CD14-positive monocyte (primary cell): Measurements from ENCODE around the gene INTS3. TPM values are rescaled to one million over a fixed set of nuclear protein-coding genes. Genes with fewer than 3 reads are reported as not detected.
"Not testable (repeated sequence)": the region's sequence is repeated elsewhere in the genome, so short reads cannot be mapped to it uniquely, and the experiment has no call there.

Experiments
- DNase-seq, 3 donors: peaks; one replicate each; pipeline ENCODE4 v3.0.0-alpha.2; 2011 to 2022
- H2AFZ ChIP-seq: 2 replicates; pipeline ENCODE4 v1.6.0; 2012; ENCODE audit warnings: mild to moderate bottlenecking, low read depth, low read length, inconsistent platforms; ENCODE audit not compliant: insufficient read depth, poor library complexity, severe bottlenecking
- H3K27ac ChIP-seq, 2 donors: 1 replicate in 1 of 2; 2 replicates in 1 of 2; pipeline ENCODE4 v1.5.1; 2012 to 2013; ENCODE audit warnings: low read length in 2 of 2, control low read depth in 1 of 2, inconsistent platforms in 1 of 2, low read depth in 1 of 2, mild to moderate bottlenecking in 1 of 2
- H3K27me3 ChIP-seq, 2 donors: one replicate each; pipeline versions ENCODE4 v1.6.0 to v1.6.1; 2011 to 2013; ENCODE audit warnings: low read length in 2 of 2; ENCODE audit not compliant: control insufficient read depth in 2 of 2, insufficient read depth in 2 of 2
- H3K36me3 ChIP-seq, 2 donors: replicated peaks in 1 of 2; 1 replicate in 1 of 2; 2 replicates in 1 of 2; pipeline versions ENCODE4 v1.5.1 to v1.6.1; 2012 to 2013; ENCODE audit warnings: low read length in 2 of 2, control low read depth in 1 of 2, inconsistent platforms in 1 of 2, mild to moderate bottlenecking in 1 of 2; ENCODE audit not compliant: insufficient read depth in 2 of 2, control insufficient read depth in 1 of 2
- H3K4me1 ChIP-seq, 2 donors: 1 replicate in 1 of 2; 2 replicates in 1 of 2; pipeline versions ENCODE4 v1.5.1 to v1.6.1; 2012 to 2013; ENCODE audit warnings: low read length in 2 of 2, control low read depth in 1 of 2, inconsistent platforms in 1 of 2, mild to moderate bottlenecking in 1 of 2, moderate library complexity in 1 of 2; ENCODE audit not compliant: insufficient read depth in 2 of 2, control insufficient read depth in 1 of 2
- H3K4me2 ChIP-seq: replicated peaks from 2 replicates; pipeline ENCODE3; 2012; ENCODE audit warnings: low read length, moderate library complexity, mild to moderate bottlenecking; ENCODE audit not compliant: poor library complexity, severe bottlenecking; ENCODE audit errors: extremely low read depth
- H3K4me3 ChIP-seq, 3 experiments: fragments of 200-600 bp in 1 of 3; sonication (generic) in 1 of 3; replicated peaks in 1 of 3; 1 replicate in 2 of 3; 2 replicates in 1 of 3; pipeline ENCODE4 v1.5.1; 2011 to 2013; ENCODE audit warnings: low read length in 3 of 3, mild to moderate bottlenecking in 3 of 3, control low read depth in 2 of 3, low read depth in 2 of 3, inconsistent platforms in 1 of 3, moderate library complexity in 1 of 3
- H3K79me2 ChIP-seq: 2 replicates; pipeline ENCODE4 v1.6.0; 2012; ENCODE audit warnings: mild to moderate bottlenecking, control low read depth, inconsistent platforms, low read length, moderate library complexity; ENCODE audit not compliant: insufficient read depth
- H3K9ac ChIP-seq: 2 replicates; pipeline ENCODE4 v1.6.0; 2017; ENCODE audit warnings: low read length, mild to moderate bottlenecking; ENCODE audit not compliant: insufficient read depth, poor library complexity, severe bottlenecking
- H3K9me3 ChIP-seq, 2 donors: replicated peaks in 1 of 2; 1 replicate in 1 of 2; 2 replicates in 1 of 2; pipeline versions ENCODE4 v1.5.1 to v1.6.1; 2012 to 2013; ENCODE audit warnings: low read length in 2 of 2, control low read depth in 1 of 2; ENCODE audit not compliant: control insufficient read depth in 1 of 2, insufficient read depth in 1 of 2
- H4K20me1 ChIP-seq: 2 replicates; pipeline ENCODE4 v1.6.0; 2012; ENCODE audit warnings: mild to moderate bottlenecking, low read length, control low read depth, moderate library complexity; ENCODE audit not compliant: insufficient read depth
- H3K27ac Mint-ChIP-seq, 7 donors: one replicate each; pipeline ENCODE4 v1.8.0; 2020; ENCODE audit warnings: mild to moderate bottlenecking in 7 of 7, mixed read lengths in 7 of 7, moderate library complexity in 6 of 7, inconsistent platforms in 2 of 7
- H3K27me3 Mint-ChIP-seq, 3 donors: one replicate each; pipeline ENCODE4 v1.8.0; 2021 to 2022; ENCODE audit warnings: low read depth in 3 of 3, mild to moderate bottlenecking in 3 of 3, mixed read lengths in 3 of 3, moderate library complexity in 3 of 3, inconsistent platforms in 1 of 3
- H3K36me3 Mint-ChIP-seq, 2 donors: one replicate each; pipeline ENCODE4 v1.8.0; 2020; ENCODE audit warnings: mixed read lengths in 2 of 2, inconsistent platforms in 1 of 2, mild to moderate bottlenecking in 1 of 2
- H3K4me1 Mint-ChIP-seq: one replicate; pipeline ENCODE4 v1.8.0; 2020; ENCODE audit warnings: mild to moderate bottlenecking, mixed read lengths
- H3K4me3 Mint-ChIP-seq, 2 donors: one replicate each; pipeline ENCODE4 v1.8.0; 2020; ENCODE audit warnings: mild to moderate bottlenecking in 2 of 2, mixed read lengths in 2 of 2, moderate library complexity in 1 of 2
- H3K9me3 Mint-ChIP-seq, 7 donors: one replicate each; pipeline ENCODE4 v1.8.0; 2020 to 2022; ENCODE audit warnings: mixed read lengths in 7 of 7, mild to moderate bottlenecking in 6 of 7, moderate library complexity in 6 of 7, inconsistent platforms in 2 of 7
- CTCF ChIP-seq: fragments of 200-600 bp; IDR thresholded peaks from one replicate; pipeline ENCODE4 v1.8.0; 2022; ENCODE audit warnings: antibody characterized with exemption, mild to moderate bottlenecking
- WGBS: methylation state at CpG from one replicate; pipeline ENCODE4 v1.1.5; 2013; ENCODE audit warnings: missing lambda C conversion rate; ENCODE audit not compliant: insufficient coverage; 5-methylcytosine and 5-hydroxymethylcytosine counted together
- intact Hi-C, 2 donors: fragments of 100-400 bp; cut with micrococcal nuclease; formaldehyde crosslinking; loops; one replicate each; pipeline versions ENCODE4 v1.15.0 to v1.15.1; 2023
- polyA plus RNA-seq, 3 donors: library from polyadenylated mRNA; depleted of rRNA in 1 of 3; unstranded in 2 of 3; stranded (reverse) in 1 of 3; fragments of 300-500 nt in 2 of 3; fragments of >200 nt in 1 of 3; fragmentation: Illumina TruSeq in 2 of 3; gene quantifications; 1 replicate in 2 of 3; 2 replicates in 1 of 3; pipeline ENCODE4 v1.2.3, GENCODE V29; 2012 to 2021

The INTS3 gene
- polyA plus RNA-seq, 3 donors: 9.2 to 76.9 (median 15.9) TPM

DNA sequence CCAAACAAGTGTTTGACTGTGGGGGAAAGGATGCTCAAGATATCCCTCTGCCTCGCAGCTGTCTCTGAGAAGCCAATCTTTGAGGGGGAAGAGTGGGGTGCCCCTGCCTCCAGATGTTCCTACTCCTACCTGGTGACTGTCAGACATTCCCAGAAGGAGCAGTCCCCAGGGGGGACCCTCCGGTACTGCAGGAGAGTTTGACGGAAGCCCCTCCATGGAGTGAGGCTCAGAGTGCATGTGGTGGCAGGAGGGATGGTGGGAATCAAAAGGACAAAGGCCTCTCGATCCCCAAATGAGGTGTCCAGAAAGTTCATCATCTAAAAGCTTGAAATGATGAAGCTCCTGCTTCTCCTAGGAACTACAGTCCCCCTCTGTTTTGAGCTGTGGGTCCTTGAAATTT lies 52.7 kb downstream of the INTS3 start:
- intact Hi-C loops: no loop called here

GRCh38 chr1:153782648-153783047 lies 54.8 kb downstream of the INTS3 start:
- Histone ChIP-seq H2AFZ (peak overlapping the region; percentile 75), H3K4me2 (peak overlapping the region; percentile 83), H4K20me1 (peaks cover 20% of the 10 kb centered on the region), H3K4me3 (peak overlapping the region in 2 of 3 experiments; percentile 77 to 81), H3K4me1 (peaks cover 24 to 28% of the 10 kb centered on the region in 2 donors), H3K27ac (peak overlapping the region; percentile 94 to 97), H3K36me3 (peaks cover 23 to 29% of the 10 kb centered on the region in 2 donors), H3K9ac (peak overlapping the region; percentile 94)
- DNase-seq, H3K27me3 Mint-ChIP-seq, H3K79me2 ChIP-seq, H3K9me3 Mint-ChIP-seq, H3K9me3 ChIP-seq, H3K27me3 ChIP-seq: not testable (repeated sequence)
- H3K4me1 Mint-ChIP-seq: peaks cover 25% of the 10 kb centered on the region
- H3K36me3 Mint-ChIP-seq: peaks cover 25 to 28% of the 10 kb centered on the region in 2 donors
- intact Hi-C loops: loop anchor here in 1 of 2 donors (1.0 kb wide), 1 partner anchor 7 kb away; the partner anchor contains the start of gene SLC27A3
- H3K4me3 Mint-ChIP-seq: peak overlapping the region; percentile 84 to 93
- peak overlapping the region; percentile 66 to 96 (median 95) for H3K27ac Mint-ChIP-seq
- 100% methylated on average over 3 of the region's 8 CpGs for WGBS

More for the DNA sequence above, 52.7 kb downstream of the INTS3 start:
- no peaks in the 10 kb centered on the region for H3K27me3 ChIP-seq
- no peak overlapping the region for H3K4me2 ChIP-seq
- Mint-ChIP-seq H3K27me3 (peaks cover 0 to 5% (median 0%) of the 10 kb centered on the region in 3 donors), H3K4me1 (peaks cover 42% of the 10 kb centered on the region), H3K36me3 (peaks cover 34 to 38% of the 10 kb centered on the region in 2 donors), H3K9me3 (no peaks in the 10 kb centered on the region), H3K4me3 (no peak overlapping the region), H3K27ac (no peak overlapping the region)
- TF ChIP-seq CTCF: no peak
- no peak overlapping the region for H3K4me3 ChIP-seq
- no peak for DNase-seq
- H3K9ac ChIP-seq: no peak overlapping the region
- H3K4me1 ChIP-seq: peaks cover 41 to 46% of the 10 kb centered on the region in 2 donors
- 100% methylated on average over 1 of the region's 4 CpGs for WGBS
- H2AFZ ChIP-seq: no peak overlapping the region
- peaks cover 23 to 36% of the 10 kb centered on the region in 2 donors for H3K36me3 ChIP-seq
- no peaks in the 10 kb centered on the region for H3K9me3 ChIP-seq
- H3K79me2 ChIP-seq: peaks cover 25% of the 10 kb centered on the region
- peaks cover 35% of the 10 kb centered on the region for H4K20me1 ChIP-seq
- H3K27ac ChIP-seq: no peak overlapping the region
